HCEC 1CT (cell line): ENCODE data around the gene SRMS.
A peak's percentile ranks its signal among the peaks of the same experiment; 100 is the strongest.

Experiments
- DNase-seq: peaks from one replicate; pipeline ENCODE4 v3.0.0-alpha.2; 2017

Gene SRMS

GRCh38 chr20:63498960-63499337, 48.6 kb downstream of the SRMS start, which contains the start of gene EEF1A2:
EEF1A2 (minus strand) TSS chr20:63499083; CDS start chr20:63497763, 1,320 bp downstream.
- no peak for DNase-seq

GRCh38 chr20:63497946-63498935, 49.3 kb downstream of the SRMS start:
- DNase-seq = no peak

- DNase-seq = no peak
These were observed 50.2 kb downstream of the SRMS start for GRCh38 chr20:63497138-63497945.

- no peak for DNase-seq
These were observed 50.9 kb downstream of the SRMS start for GRCh38 chr20:63496596-63497120.

- peak; percentile 40 for DNase-seq
These were observed 51.6 kb downstream of the SRMS start for GRCh38 chr20:63495741-63496595.

- no peak for DNase-seq
These were observed 52.3 kb downstream of the SRMS start for GRCh38 chr20:63495167-63495720.

GRCh38 chr20:63494420-63495166, 53.0 kb downstream of the SRMS start:
- no peak for DNase-seq

GRCh38 chr20:63494084-63494419, 53.5 kb downstream of the SRMS start:
- no peak for DNase-seq

GRCh38 chr20:63493563-63494020, 54.0 kb downstream of the SRMS start:
- DNase-seq = no peak

GRCh38 chr20:63492982-63493381, 54.6 kb downstream of the SRMS start:
- DNase-seq = no peak

GRCh38 chr20:63492518-63492917, 55.0 kb downstream of the SRMS start:
- no peak for DNase-seq

GRCh38 chr20:63491635-63492230, 55.8 kb downstream of the SRMS start:
- DNase-seq = no peak

- DNase-seq = no peak
These were observed 56.5 kb downstream of the SRMS start for GRCh38 chr20:63491078-63491477.
